ENCODE results near the gene ADAMTS12.
"Not testable (repeated sequence)": the region's sequence is repeated elsewhere in the genome, so short reads cannot be mapped to it uniquely, and the experiment has no call there.

Gene ADAMTS12

GRCh38 chr5:33576726-33577590 lies 314.8 kb downstream of the ADAMTS12 start:
- no peak for DNase-seq

DNA sequence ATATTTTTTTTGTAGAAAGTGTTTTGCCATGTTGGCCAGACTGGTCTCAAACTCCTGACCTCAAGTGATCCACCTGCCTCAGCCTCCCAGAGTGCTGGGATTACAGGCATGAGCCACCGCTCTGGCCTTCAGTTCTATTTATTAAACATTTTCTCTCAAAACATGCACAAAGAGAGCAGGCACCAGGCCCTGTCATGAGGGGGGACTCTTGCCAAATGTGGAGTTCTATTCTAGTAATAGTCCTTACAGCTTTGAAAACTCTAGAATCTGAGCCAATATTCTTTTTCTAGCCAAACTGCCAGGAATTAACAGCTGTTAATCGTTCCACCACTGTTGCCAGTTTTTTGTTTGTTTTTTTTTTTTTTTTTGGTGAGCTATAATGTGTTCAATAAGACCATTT lies 326.5 kb downstream of the ADAMTS12 start:
- no peak for DNase-seq

GRCh38 chr5:33563983-33564908 lies 327.5 kb downstream of the ADAMTS12 start:
- DNase-seq, result no peak

- DNase-seq, result no peak
Observed at GRCh38 chr5:33563530-33563929, 328.3 kb downstream of the ADAMTS12 start.

GRCh38 chr5:33558489-33558888 lies 333.3 kb downstream of the ADAMTS12 start:
- no peak for DNase-seq

DNA sequence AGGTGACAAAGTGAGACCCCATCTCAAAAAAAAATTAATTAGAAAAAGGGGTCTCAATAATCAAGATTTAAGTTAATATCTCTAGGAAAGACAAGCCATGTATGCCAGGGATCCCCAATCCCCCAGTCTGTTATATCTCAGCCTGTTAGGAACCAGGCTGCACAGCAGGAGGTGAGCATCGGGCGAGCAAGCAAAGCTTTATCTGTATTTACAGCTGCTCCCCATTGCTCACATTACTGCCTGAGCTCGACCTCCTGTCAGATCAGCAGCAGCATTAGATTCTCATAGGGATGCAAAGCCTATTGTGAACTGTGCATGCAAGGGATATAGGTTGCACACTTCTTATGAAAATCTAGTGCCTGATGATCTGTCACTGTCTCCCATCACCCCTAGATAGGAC lies 334.2 kb downstream of the ADAMTS12 start:
- no peak for DNase-seq

GRCh38 chr5:33556330-33557328 lies 335.2 kb downstream of the ADAMTS12 start:
- no peak for DNase-seq

- DNase-seq, result no peak
Observed at GRCh38 chr5:33549982-33550567, 341.7 kb downstream of the ADAMTS12 start.

DNA sequence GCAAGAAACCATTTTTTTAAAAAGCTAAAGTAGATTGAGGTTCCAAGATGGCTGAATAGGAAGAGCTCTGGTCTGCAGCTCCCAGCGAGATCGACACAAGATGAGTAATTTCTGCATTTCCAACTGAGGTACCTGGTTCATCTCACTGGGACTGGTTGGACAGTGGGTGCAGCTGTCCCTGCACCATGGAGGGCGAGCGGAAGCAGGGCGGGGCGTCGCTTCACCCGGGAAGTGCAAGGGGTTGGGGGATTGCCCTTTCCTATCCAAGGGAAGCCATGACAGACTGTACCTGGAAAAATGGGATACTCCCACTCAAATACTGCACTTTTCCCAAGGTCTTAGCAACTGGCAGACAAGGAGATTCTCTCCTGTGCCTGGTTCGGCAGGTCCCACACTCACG lies 352.0 kb downstream of the ADAMTS12 start:
- DNase-seq, result not testable (repeated sequence)

GRCh38 chr5:33539212-33539611 lies 352.6 kb downstream of the ADAMTS12 start:
- no peak for DNase-seq

DNA sequence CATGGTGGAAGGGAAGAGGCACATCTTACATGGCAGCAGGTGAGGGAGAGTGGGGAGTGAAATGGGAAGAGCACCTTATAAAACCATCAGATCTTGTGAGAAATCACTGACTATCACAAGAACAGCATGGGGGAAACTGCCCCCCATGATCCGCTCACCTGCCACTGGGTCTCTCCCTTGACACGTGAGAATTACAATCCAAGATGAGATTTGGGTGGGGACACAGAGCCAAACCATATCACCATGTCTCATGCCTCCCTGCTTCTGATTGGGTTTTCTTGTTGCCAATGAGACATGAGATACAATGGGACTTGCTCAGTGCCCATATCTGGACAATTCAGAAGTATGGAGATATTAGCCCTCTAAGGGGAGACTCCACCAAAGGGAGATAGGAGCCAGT lies 353.6 kb downstream of the ADAMTS12 start:
- no peak for DNase-seq

DNA sequence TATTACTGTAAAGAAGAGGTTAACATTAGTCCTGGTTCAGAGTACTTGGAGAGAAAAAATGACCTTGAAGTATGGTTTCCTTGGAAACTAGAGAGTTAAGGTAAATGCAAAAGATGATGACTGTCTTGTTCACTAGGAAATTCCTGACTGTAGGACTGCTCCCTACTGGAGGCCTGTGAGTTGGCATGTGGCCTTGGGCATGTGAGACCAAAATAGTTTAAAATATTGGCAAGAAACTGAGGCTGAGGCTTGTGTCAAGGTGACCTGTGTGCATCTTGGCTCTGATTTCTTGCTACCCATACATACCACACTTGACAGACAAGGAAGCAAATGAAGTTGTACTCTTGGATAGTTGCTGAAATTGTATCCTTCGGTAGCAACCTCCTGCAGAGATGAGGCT lies 354.6 kb downstream of the ADAMTS12 start:
- DNase-seq, result no peak

- no peak for DNase-seq
Observed at GRCh38 chr5:33536802-33537201, 355.0 kb downstream of the ADAMTS12 start.

DNA sequence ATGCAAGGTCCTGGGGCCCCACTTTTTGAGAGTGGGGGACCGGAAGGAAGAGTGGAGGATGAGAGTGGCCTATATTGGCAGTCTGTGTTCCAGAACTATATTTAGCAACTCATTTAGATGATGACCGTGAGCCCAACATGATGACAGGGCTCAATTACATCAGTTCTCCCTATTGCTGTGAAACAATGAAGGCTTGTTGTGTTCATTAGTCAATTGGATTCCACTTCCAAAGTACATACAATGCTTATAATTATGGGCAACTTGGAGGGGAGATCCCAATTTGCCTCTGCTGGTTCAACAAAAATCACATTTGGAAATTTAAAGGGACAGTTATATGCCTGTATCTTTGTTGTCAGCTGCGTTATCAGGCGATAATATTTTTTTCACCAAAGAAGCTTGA lies 360.0 kb downstream of the ADAMTS12 start:
- no peak for DNase-seq

DNA sequence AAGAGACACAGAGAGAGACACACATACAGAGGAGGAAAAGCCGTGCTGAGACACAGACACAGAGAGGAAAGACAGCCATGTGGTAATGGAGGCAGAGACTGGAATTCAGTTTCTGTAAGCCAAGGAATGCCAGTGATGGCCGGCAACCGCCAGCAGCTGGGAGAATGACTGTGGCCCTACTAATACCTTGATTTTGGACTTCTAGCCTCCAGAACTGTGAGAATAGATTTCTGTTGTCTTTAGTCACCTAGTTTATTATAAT lies 360.8 kb downstream of the ADAMTS12 start:
- DNase-seq, result no peak

DNA sequence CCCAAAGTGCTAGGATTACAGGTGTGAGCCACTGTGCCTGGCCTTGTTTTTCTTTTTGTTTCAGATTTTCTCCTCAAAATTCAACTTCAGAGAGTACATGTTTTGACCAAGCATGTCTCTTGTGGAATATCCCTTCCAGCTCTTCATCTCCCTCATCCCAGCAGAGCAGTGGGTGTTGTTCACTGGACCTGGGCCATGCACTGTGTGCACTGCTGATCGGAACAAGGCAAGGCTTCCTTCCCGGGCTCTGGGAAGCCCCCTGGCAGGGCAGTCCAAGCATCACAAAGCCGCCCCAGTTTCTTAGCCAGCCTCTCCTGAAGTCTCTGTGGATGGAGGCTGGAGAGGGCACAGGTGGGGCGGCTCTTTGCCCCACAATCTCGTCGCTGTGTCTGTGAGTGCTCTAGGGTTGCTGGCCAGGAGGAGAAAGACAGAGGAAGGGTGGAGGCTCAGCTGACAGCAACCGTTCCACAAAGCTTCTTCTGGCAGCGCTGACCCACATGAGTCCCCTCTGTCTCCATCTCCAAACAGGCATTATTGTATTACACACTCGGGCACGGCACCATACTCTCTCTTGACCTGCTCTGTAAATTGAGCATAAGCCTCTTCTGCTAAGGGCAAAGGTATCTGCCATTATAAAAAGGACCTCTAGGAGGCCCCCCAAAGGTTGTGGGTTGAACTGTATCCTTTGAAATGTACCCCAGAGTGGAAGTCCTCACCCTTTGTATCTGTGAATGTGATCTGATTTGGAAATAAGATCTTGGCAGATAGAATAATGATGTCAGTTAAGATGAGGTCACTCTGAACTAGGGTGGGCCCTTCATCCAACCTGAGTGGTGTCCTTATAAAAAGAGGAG lies 361.4 kb downstream of the ADAMTS12 start:
- DNase-seq, result no peak

GRCh38 chr5:33527696-33528095 lies 364.1 kb downstream of the ADAMTS12 start:
- DNase-seq, result no peak

GRCh38 chr5:33526755-33527154 lies 365.0 kb downstream of the ADAMTS12 start:
- no peak for DNase-seq

GRCh38 chr5:33524476-33524875 lies 367.3 kb downstream of the ADAMTS12 start:
- no peak for DNase-seq

- no peak for DNase-seq
Observed at GRCh38 chr5:33523208-33523771, 368.5 kb downstream of the ADAMTS12 start.

DNA sequence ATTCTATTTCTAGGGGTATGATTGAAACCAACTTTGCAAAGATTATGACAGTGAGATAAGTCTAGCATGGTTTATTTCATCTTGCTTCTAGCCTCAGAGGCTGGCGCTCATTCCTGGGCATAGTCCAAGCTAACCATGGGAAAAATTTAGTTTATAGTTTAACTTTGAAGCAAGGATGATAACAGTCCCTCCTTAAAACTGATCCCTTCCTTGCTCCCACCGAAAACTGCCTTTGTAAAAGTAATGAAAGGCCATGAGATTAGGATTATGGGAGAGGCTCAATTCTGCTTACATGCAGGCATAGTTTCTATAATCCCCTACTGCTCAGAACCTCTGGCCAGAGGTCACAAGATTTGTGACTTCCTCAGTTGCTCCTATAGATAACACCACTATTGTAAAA lies 375.4 kb downstream of the ADAMTS12 start:
- DNase-seq, result no peak
